WTC11 (cell line): ENCODE results near the gene TLE4. TPM values are rescaled to one million over a fixed set of nuclear protein-coding genes. Genes with fewer than 3 reads are reported as not detected.

Experiments used
- ATAC-seq: fragments of 200-7000 bp; cut with Tn5 transposase; 2 replicates; pipeline ENCODE4 v1.10.0; 2021; ENCODE audit warnings: mild to moderate bottlenecking, moderate library complexity
- CTCF ChIA-PET: fragments of 300-600 bp; sonication (Branson Sonifier 250); formaldehyde crosslinking; loops from one replicate; lab custom pipeline; 2021; ENCODE audit warnings: antibody characterized with exemption; lab: Charles Lee
- POLR2A ChIA-PET: fragments of 350-600 bp; sonication (Branson Sonifier 250); formaldehyde crosslinking; loops from one replicate; lab custom pipeline; 2021; ENCODE audit warnings: antibody characterized with exemption; lab: Charles Lee
- DNase-seq: peaks from one replicate; pipeline ENCODE4 v3.0.0; 2021; ENCODE audit warnings: low spot score
- H3K27ac Mint-ChIP-seq: 2 replicates; pipeline ENCODE4 v1.8.0; 2021; ENCODE audit warnings: mixed read lengths
- H3K27me3 Mint-ChIP-seq: 2 replicates; pipeline ENCODE4 v1.8.0; 2021; ENCODE audit warnings: low read depth, mild to moderate bottlenecking, moderate library complexity, mixed read lengths
- H3K36me3 Mint-ChIP-seq: 2 replicates; pipeline ENCODE4 v1.8.0; 2021; ENCODE audit warnings: mixed read lengths
- H3K4me1 Mint-ChIP-seq: 2 replicates; pipeline ENCODE4 v1.8.0; 2022; ENCODE audit warnings: mixed read lengths
- H3K4me3 Mint-ChIP-seq: 2 replicates; pipeline ENCODE4 v1.8.0; 2021; ENCODE audit warnings: mild to moderate bottlenecking, moderate library complexity, mixed read lengths
- H3K9me3 Mint-ChIP-seq: 2 replicates; pipeline ENCODE4 v1.8.0; 2021; ENCODE audit warnings: mixed read lengths
- EMX1 ChIP-seq: fragments of 250-450 bp; sonication (Bioruptor Pico); IDR thresholded peaks from 2 replicates; pipeline ENCODE4 v1.8.0; 2021; ENCODE audit warnings: mild to moderate bottlenecking
- GRHL2 ChIP-seq: fragments of 250-450 bp; sonication (Bioruptor Pico); IDR thresholded peaks from 2 replicates; pipeline ENCODE4 v1.8.0; 2022; ENCODE audit warnings: mild to moderate bottlenecking, moderate library complexity; ENCODE audit not compliant: insufficient replicate concordance, severe bottlenecking
- GTF2I ChIP-seq: fragments of 250-450 bp; sonication (Bioruptor Pico); conservative IDR thresholded peaks from 2 replicates; pipeline ENCODE4 v1.4.0; 2021; ENCODE audit warnings: mild to moderate bottlenecking
- JUN ChIP-seq: sonication (generic); formaldehyde crosslinking; IDR thresholded peaks from 2 replicates; pipeline ENCODE4 v1.8.0; 2023; ENCODE audit warnings: mild to moderate bottlenecking, missing genetic modification reagents
- NFATC4 ChIP-seq: fragments of 250-450 bp; sonication (Bioruptor Pico); IDR thresholded peaks from 2 replicates; pipeline ENCODE4 v1.9.0; 2021; ENCODE audit warnings: mild to moderate bottlenecking
- NFE2L1 ChIP-seq: sonication (generic); formaldehyde crosslinking; IDR thresholded peaks from 2 replicates; pipeline ENCODE4 v1.8.1; 2023; ENCODE audit warnings: missing genetic modification reagents
- NFYB ChIP-seq: sonication (generic); formaldehyde crosslinking; conservative IDR thresholded peaks from 2 replicates; pipeline ENCODE4 v1.8.0; 2022; ENCODE audit warnings: low read depth, missing genetic modification reagents
- RORB ChIP-seq: fragments of 250-450 bp; sonication (Bioruptor Pico); IDR thresholded peaks from 2 replicates; pipeline ENCODE4 v1.9.0; 2021; ENCODE audit warnings: mild to moderate bottlenecking
- TEAD4 ChIP-seq: sonication (generic); formaldehyde crosslinking; IDR thresholded peaks from 2 replicates; pipeline ENCODE4 v1.8.0; 2022; ENCODE audit warnings: mild to moderate bottlenecking, missing genetic modification reagents
- ZBTB21 ChIP-seq: sonication (generic); formaldehyde crosslinking; IDR thresholded peaks from 2 replicates; pipeline ENCODE4 v1.8.1; 2023; ENCODE audit warnings: mild to moderate bottlenecking, missing genetic modification reagents, borderline replicate concordance
- ZNF671 ChIP-seq: fragments of 250-450 bp; sonication (Bioruptor Pico); IDR thresholded peaks from 2 replicates; pipeline ENCODE4 v1.8.0; 2021; ENCODE audit warnings: mild to moderate bottlenecking
- total RNA-seq: library from RNA; stranded (reverse); gene quantifications from 3 replicates; pipeline ENCODE4 v1.2.3, GENCODE V29; 2021
- TF ChIP-seq, protein P1 (sequence below): sonication (generic); formaldehyde crosslinking; IDR thresholded peaks from 2 replicates; pipeline ENCODE4 v1.8.1; 2022; ENCODE audit warnings: mild to moderate bottlenecking, moderate library complexity, missing genetic modification reagents
- TF ChIP-seq, protein P2 (sequence below): sonication (generic); formaldehyde crosslinking; IDR thresholded peaks from 2 replicates; pipeline ENCODE4 v1.8.0; 2022; ENCODE audit warnings: mild to moderate bottlenecking, missing genetic modification reagents
- TF ChIP-seq, protein P3 (sequence below): sonication (generic); formaldehyde crosslinking; IDR thresholded peaks from 2 replicates; pipeline ENCODE4 v1.8.0; 2022; ENCODE audit warnings: mild to moderate bottlenecking, missing genetic modification reagents
- TF ChIP-seq, protein P4 (sequence below): fragments of 250-450 bp; sonication (Bioruptor Pico); IDR thresholded peaks from 2 replicates; pipeline ENCODE4 v1.9.0; 2021; ENCODE audit warnings: mild to moderate bottlenecking, borderline replicate concordance
- TF ChIP-seq, protein P5 (sequence below): sonication (generic); formaldehyde crosslinking; conservative IDR thresholded peaks from 2 replicates; pipeline ENCODE4 v1.8.1; 2023; ENCODE audit warnings: mild to moderate bottlenecking, low read depth, missing genetic modification reagents, moderate library complexity
- TF ChIP-seq, protein P6 (sequence below): fragments of 250-450 bp; sonication (Bioruptor Pico); IDR thresholded peaks from 2 replicates; pipeline ENCODE4 v2.1.2; 2022; ENCODE audit warnings: mild to moderate bottlenecking, moderate library complexity
- TF ChIP-seq, protein P7 (sequence below): sonication (generic); formaldehyde crosslinking; IDR thresholded peaks from 2 replicates; pipeline ENCODE4 v1.8.0; 2023; ENCODE audit warnings: missing genetic modification reagents

The TLE4 gene
- total RNA-seq, 1 experiment from 2014 or later, result 48.1 TPM

DNA sequence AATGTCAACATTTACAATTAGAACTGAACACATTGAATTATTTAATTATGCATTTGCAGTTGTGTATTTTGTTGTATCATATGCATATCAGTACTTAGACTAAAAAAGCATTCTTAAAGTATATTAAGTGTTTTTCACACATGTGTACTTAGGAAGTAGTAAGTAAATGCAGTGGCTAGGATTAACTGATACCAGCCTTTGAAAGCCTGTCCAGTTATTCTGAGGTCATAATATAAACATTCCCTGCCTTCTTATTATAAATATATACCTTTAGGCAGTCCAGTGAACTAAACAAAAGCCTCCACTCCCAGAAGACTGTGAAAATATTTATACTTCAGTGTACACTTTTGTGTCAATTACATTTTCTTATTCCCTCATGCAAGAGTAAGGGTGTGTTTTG is 83.8 kb downstream of the TLE4 start:
- no peak for ATAC-seq
- H3K36me3 Mint-ChIP-seq, result peaks cover 11% of the 10 kb centered on the region
- POLR2A ChIA-PET, result no interaction called here

More for the DNA sequence above, 83.8 kb downstream of the TLE4 start:
- Mint-ChIP-seq H3K9me3 (no peaks in the 10 kb centered on the region), H3K4me1 (peaks cover 31% of the 10 kb centered on the region), H3K27me3 (no peaks in the 10 kb centered on the region), H3K4me3 (no peak overlapping the region), H3K27ac (no peak overlapping the region)
- CTCF ChIA-PET, result no interaction called here
- TF ChIP-seq, protein P1, sequence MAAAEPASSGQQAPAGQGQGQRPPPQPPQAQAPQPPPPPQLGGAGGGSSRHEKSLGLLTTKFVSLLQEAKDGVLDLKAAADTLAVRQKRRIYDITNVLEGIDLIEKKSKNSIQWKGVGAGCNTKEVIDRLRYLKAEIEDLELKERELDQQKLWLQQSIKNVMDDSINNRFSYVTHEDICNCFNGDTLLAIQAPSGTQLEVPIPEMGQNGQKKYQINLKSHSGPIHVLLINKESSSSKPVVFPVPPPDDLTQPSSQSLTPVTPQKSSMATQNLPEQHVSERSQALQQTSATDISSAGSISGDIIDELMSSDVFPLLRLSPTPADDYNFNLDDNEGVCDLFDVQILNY (CRISPR knock-in tag), result no peak
- TF ChIP-seq, protein P2, sequence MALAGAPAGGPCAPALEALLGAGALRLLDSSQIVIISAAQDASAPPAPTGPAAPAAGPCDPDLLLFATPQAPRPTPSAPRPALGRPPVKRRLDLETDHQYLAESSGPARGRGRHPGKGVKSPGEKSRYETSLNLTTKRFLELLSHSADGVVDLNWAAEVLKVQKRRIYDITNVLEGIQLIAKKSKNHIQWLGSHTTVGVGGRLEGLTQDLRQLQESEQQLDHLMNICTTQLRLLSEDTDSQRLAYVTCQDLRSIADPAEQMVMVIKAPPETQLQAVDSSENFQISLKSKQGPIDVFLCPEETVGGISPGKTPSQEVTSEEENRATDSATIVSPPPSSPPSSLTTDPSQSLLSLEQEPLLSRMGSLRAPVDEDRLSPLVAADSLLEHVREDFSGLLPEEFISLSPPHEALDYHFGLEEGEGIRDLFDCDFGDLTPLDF (CRISPR knock-in tag), result no peak
- TF ChIP-seq ZNF671 (no peak), GRHL2 (CRISPR knock-in tag) (no peak), JUN (CRISPR knock-in tag) (no peak), NFYB (CRISPR knock-in tag) (no peak), ZBTB21 (CRISPR knock-in tag) (no peak), NFE2L1 (CRISPR knock-in tag) (no peak), GTF2I (CRISPR knock-in tag) (no peak), NFATC4 (CRISPR knock-in tag) (no peak), EMX1 (CRISPR knock-in tag) (no peak), RORB (CRISPR knock-in tag) (no peak), TEAD4 (no peak)
- TF ChIP-seq, protein P3, sequence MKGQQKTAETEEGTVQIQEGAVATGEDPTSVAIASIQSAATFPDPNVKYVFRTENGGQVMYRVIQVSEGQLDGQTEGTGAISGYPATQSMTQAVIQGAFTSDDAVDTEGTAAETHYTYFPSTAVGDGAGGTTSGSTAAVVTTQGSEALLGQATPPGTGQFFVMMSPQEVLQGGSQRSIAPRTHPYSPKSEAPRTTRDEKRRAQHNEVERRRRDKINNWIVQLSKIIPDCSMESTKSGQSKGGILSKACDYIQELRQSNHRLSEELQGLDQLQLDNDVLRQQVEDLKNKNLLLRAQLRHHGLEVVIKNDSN, result no peak
- TF ChIP-seq, protein P4, sequence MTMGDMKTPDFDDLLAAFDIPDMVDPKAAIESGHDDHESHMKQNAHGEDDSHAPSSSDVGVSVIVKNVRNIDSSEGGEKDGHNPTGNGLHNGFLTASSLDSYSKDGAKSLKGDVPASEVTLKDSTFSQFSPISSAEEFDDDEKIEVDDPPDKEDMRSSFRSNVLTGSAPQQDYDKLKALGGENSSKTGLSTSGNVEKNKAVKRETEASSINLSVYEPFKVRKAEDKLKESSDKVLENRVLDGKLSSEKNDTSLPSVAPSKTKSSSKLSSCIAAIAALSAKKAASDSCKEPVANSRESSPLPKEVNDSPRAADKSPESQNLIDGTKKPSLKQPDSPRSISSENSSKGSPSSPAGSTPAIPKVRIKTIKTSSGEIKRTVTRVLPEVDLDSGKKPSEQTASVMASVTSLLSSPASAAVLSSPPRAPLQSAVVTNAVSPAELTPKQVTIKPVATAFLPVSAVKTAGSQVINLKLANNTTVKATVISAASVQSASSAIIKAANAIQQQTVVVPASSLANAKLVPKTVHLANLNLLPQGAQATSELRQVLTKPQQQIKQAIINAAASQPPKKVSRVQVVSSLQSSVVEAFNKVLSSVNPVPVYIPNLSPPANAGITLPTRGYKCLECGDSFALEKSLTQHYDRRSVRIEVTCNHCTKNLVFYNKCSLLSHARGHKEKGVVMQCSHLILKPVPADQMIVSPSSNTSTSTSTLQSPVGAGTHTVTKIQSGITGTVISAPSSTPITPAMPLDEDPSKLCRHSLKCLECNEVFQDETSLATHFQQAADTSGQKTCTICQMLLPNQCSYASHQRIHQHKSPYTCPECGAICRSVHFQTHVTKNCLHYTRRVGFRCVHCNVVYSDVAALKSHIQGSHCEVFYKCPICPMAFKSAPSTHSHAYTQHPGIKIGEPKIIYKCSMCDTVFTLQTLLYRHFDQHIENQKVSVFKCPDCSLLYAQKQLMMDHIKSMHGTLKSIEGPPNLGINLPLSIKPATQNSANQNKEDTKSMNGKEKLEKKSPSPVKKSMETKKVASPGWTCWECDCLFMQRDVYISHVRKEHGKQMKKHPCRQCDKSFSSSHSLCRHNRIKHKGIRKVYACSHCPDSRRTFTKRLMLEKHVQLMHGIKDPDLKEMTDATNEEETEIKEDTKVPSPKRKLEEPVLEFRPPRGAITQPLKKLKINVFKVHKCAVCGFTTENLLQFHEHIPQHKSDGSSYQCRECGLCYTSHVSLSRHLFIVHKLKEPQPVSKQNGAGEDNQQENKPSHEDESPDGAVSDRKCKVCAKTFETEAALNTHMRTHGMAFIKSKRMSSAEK, result no peak
- TF ChIP-seq, protein P5, sequence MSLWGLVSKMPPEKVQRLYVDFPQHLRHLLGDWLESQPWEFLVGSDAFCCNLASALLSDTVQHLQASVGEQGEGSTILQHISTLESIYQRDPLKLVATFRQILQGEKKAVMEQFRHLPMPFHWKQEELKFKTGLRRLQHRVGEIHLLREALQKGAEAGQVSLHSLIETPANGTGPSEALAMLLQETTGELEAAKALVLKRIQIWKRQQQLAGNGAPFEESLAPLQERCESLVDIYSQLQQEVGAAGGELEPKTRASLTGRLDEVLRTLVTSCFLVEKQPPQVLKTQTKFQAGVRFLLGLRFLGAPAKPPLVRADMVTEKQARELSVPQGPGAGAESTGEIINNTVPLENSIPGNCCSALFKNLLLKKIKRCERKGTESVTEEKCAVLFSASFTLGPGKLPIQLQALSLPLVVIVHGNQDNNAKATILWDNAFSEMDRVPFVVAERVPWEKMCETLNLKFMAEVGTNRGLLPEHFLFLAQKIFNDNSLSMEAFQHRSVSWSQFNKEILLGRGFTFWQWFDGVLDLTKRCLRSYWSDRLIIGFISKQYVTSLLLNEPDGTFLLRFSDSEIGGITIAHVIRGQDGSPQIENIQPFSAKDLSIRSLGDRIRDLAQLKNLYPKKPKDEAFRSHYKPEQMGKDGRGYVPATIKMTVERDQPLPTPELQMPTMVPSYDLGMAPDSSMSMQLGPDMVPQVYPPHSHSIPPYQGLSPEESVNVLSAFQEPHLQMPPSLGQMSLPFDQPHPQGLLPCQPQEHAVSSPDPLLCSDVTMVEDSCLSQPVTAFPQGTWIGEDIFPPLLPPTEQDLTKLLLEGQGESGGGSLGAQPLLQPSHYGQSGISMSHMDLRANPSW (CRISPR knock-in tag), result no peak
- TF ChIP-seq, protein P6, sequence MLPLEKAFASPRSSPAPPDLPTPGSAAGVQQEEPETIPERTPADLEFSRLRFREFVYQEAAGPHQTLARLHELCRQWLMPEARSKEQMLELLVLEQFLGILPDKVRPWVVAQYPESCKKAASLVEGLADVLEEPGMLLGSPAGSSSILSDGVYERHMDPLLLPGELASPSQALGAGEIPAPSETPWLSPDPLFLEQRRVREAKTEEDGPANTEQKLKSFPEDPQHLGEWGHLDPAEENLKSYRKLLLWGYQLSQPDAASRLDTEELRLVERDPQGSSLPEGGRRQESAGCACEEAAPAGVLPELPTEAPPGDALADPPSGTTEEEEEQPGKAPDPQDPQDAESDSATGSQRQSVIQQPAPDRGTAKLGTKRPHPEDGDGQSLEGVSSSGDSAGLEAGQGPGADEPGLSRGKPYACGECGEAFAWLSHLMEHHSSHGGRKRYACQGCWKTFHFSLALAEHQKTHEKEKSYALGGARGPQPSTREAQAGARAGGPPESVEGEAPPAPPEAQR (CRISPR knock-in tag), result no peak
- TF ChIP-seq, protein P7, sequence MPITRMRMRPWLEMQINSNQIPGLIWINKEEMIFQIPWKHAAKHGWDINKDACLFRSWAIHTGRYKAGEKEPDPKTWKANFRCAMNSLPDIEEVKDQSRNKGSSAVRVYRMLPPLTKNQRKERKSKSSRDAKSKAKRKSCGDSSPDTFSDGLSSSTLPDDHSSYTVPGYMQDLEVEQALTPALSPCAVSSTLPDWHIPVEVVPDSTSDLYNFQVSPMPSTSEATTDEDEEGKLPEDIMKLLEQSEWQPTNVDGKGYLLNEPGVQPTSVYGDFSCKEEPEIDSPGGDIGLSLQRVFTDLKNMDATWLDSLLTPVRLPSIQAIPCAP, result no peak
- TF ChIP-seq, all 79 proteins: peak for 0
- DNase-seq, result no peak
